HL-60 (cell line): Measurements from ENCODE around the gene OR51I1.

Source experiments
- DNase-seq, 2 experiments: peaks; one replicate each; pipeline ENCODE4 v3.0.0-alpha.2; 2010 to 2020; ENCODE audit warnings: low read depth in 1 of 2, low spot score in 1 of 2
- H3K27ac ChIP-seq: fragments of 250-450 bp; sonication (Bioruptor Pico); replicated peaks from 2 replicates; pipeline ENCODE4 v1.5.1; 2020; ENCODE audit warnings: mild to moderate bottlenecking, moderate library complexity
- H3K27me3 ChIP-seq: fragments of 250-450 bp; sonication (Bioruptor Pico); 2 replicates; pipeline ENCODE4 v1.5.1; 2021; ENCODE audit warnings: mild to moderate bottlenecking, moderate library complexity; ENCODE audit not compliant: insufficient read depth, poor library complexity, severe bottlenecking
- H3K4me3 ChIP-seq: replicated peaks from 2 replicates; pipeline ENCODE4 v1.5.1; 2011; ENCODE audit warnings: mild to moderate bottlenecking, control low read depth, low read length; ENCODE audit not compliant: insufficient read depth
- CTCF ChIP-seq: IDR thresholded peaks from one replicate; pipeline ENCODE4 v1.5.1; 2011; ENCODE audit warnings: low read length, control low read depth, inconsistent platforms; ENCODE audit not compliant: insufficient read depth
- GABPA ChIP-seq: IDR thresholded peaks from 2 replicates; pipeline ENCODE4 v1.6.1; 2012; ENCODE audit warnings: low read depth
- POLR2AphosphoS5 ChIP-seq: IDR thresholded peaks from 2 replicates; pipeline ENCODE4 v1.6.1; 2012; ENCODE audit warnings: low read depth
- REST ChIP-seq: IDR thresholded peaks from 2 replicates; pipeline ENCODE4 v1.6.1; 2012; ENCODE audit warnings: low read depth; ENCODE audit not compliant: insufficient replicate concordance
- SPI1 ChIP-seq: IDR thresholded peaks from 2 replicates; pipeline ENCODE4 v1.6.1; 2012; ENCODE audit warnings: low read depth, mild to moderate bottlenecking, borderline replicate concordance
- long read RNA-seq: library from polyadenylated mRNA; unstranded; transcript quantifications from one replicate; pipeline ENCODE4 v2.0.0, GENCODE V29; 2020

OR51I1 gene
- long read RNA-seq, result 0 reads

- DNase-seq, result no peak
- Histone ChIP-seq H3K4me3 (no peak within 1 kb of the TSS), H3K27ac (no peak within 1 kb of the TSS), H3K27me3 (no peaks in the 10 kb centered on the region)
- no peak for TF ChIP-seq REST
- no peak for TF ChIP-seq CTCF
- no peak for TF ChIP-seq SPI1
- TF ChIP-seq GABPA, result no peak
- TF ChIP-seq POLR2AphosphoS5, result no peak
Measured at GRCh38 chr11:5441414-5441813, at the start of gene OR51I1. TSS of gene OR51I1 (minus strand) at chr11:5441514. CDS start at chr11:5441514, 0 bp downstream.

GRCh38 chr11:5489576-5490357 is 48.5 kb upstream of the OR51I1 start:
- TF ChIP-seq POLR2AphosphoS5 (no peak), GABPA (no peak), REST (no peak), CTCF (no peak), SPI1 (no peak)
- no peak for DNase-seq
- Histone ChIP-seq H3K27ac (no peak overlapping the region), H3K27me3 (no peaks in the 10 kb centered on the region), H3K4me3 (no peak overlapping the region)

GRCh38 chr11:5488798-5489399 is 47.6 kb upstream of the OR51I1 start:
- TF ChIP-seq POLR2AphosphoS5 (no peak), GABPA (no peak), REST (no peak), SPI1 (no peak), CTCF (no peak)
- Histone ChIP-seq H3K27ac (no peak overlapping the region), H3K4me3 (no peak overlapping the region), H3K27me3 (no peaks in the 10 kb centered on the region)
- DNase-seq, result no peak
